Heart left ventricle (tissue), 13 donors: ENCODE data around the gene NECTIN1.

Experiments
- CTCF ChIP-seq, 12 donors: fragments of 200-600 bp; sonication (generic) in 4 of 12; IDR thresholded peaks; one replicate each; pipeline versions ENCODE4 v1.5.0 to v1.8.0; 2018 to 2022; ENCODE audit warnings: antibody characterized with exemption in 12 of 12, mild to moderate bottlenecking in 5 of 12
- POLR2A ChIP-seq, 2 donors: fragments of 450-650 bp; IDR thresholded peaks; one replicate each; pipeline ENCODE4 v1.6.1; 2017; ENCODE audit warnings: antibody characterized with exemption in 2 of 2, mild to moderate bottlenecking in 2 of 2, moderate library complexity in 2 of 2
- donor health status: ischemic (EF 13 %, LVEDD 7.1; RV severe dilation, severe dysfunction).
- donor health status: DM: no; HTN: yes; CAD: no.
- donor health status: DM: no; HTN: no; CAD: no.
- donor health status: ischemic (EF 25% LVEDD 6.9; RV normal size, moderate dysfunction).
- donor health status: ischemic (EF 25% LVEDD 5.7; RV mildly dilated, moderate dysfunction).
- donor health status: ischemic (EF 35%, LVEDD 5.7; RV mildly dilated, moderate dysfunction).
- donor health status: nonischemic (EF 11% LVEDD 7.7; RV severe dilation, severe dysfunction).
- donor health status: DM: yes; HTN: yes; CAD: no.
- donor health status: PGD.
- donor health status: ischemic (EF 29% LVEDD 5.4; RV normal size, mild dysfunction).
- donor health status: nonischemic (EF 23%, LVEDD 6.1; RV moderate dilation, normal function).

- TF ChIP-seq CTCF (IDR thresholded peaks at IDR 0.05) (no peak), POLR2A (IDR thresholded peaks at IDR 0.05) (no peak)
Observed at GRCh38 chr11:119752345-119752871, 23.4 kb upstream of the NECTIN1 start.
